Measurements from ENCODE around the gene RAPGEF2.

DNA sequence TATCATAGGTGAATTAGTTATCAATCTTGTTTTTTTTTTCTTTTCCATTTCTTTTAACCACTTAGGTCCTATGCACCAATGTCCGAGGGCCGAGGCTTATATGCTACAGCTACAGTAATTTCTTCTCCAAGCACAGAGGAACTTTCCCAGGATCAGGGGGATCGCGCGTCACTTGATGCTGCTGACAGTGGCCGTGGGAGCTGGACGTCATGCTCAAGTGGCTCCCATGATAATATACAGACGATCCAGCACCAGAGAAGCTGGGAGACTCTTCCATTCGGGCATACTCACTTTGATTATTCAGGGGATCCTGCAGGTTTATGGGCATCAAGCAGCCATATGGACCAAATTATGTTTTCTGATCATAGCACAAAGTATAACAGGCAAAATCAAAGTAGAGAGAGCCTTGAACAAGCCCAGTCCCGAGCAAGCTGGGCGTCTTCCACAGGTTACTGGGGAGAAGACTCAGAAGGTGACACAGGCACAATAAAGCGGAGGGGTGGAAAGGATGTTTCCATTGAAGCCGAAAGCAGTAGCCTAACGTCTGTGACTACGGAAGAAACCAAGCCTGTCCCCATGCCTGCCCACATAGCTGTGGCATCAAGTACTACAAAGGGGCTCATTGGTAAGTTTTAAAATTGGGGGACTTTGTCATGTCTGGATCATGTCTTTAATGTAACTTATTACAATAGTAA, 250.7 kb downstream of the RAPGEF2 start:
- TF ChIP-seq CTCF (IDR thresholded peaks at IDR 0.05) (no peak), ZFX (IDR thresholded peaks at IDR 0.05; ENCODE audit: borderline replicate concordance) (no peak)

Data from 22Rv1 (cell line).